Upper lobe of right lung (tissue), 1 donor: ENCODE results near the gene SNX30. TPM values are rescaled to one million over a fixed set of nuclear protein-coding genes. Genes with fewer than 3 reads are reported as not detected.

Experiments used
- ATAC-seq: fragments of 200-7000 bp; cut with Tn5 transposase; one replicate; pipeline ENCODE4 v1.9.1; 2020; ENCODE audit warnings: mild to moderate bottlenecking, moderate library complexity
- DNase-seq: peaks from one replicate; pipeline ENCODE4 v3.0.0-alpha.2; 2020
- H3K27ac ChIP-seq: fragments of 200-600 bp; one replicate; pipeline ENCODE4 v1.8.0; 2022
- H3K27me3 ChIP-seq: fragments of 200-600 bp; one replicate; pipeline ENCODE4 v1.8.0; 2022; ENCODE audit warnings: mild to moderate bottlenecking
- H3K36me3 ChIP-seq: fragments of 200-600 bp; one replicate; pipeline ENCODE4 v1.8.0; 2022
- H3K4me1 ChIP-seq: fragments of 200-600 bp; one replicate; pipeline ENCODE4 v1.8.0; 2022
- H3K4me3 ChIP-seq: fragments of 200-600 bp; one replicate; pipeline ENCODE4 v1.8.0; 2022; ENCODE audit warnings: mild to moderate bottlenecking
- H3K9me3 ChIP-seq: fragments of 200-600 bp; one replicate; pipeline ENCODE4 v1.8.0; 2022
- intact Hi-C: fragments of 100-400 bp; cut with DNase I; formaldehyde crosslinking; loops from one replicate; pipeline ENCODE4 v1.11.0; 2022
- total RNA-seq: library from RNA; stranded (reverse); fragmentation: NEBNext Ultra II Directional; extraction: Animal tissue kit (Norgen Biotek cat#: 25700); gene quantifications from one replicate; pipeline ENCODE4 v1.2.1, GENCODE V29; 2021
- TF ChIP-seq, protein P1 (sequence below): fragments of 200-600 bp; IDR thresholded peaks from one replicate; pipeline ENCODE4 v1.8.0; 2022; ENCODE audit warnings: antibody characterized with exemption
- donor health status: DM: no; HTN: yes; CAD: no; lungs with severe emphysema.

SNX30 gene
- total RNA-seq, 1 donor from 2014 or later: 76.3 TPM

DNA sequence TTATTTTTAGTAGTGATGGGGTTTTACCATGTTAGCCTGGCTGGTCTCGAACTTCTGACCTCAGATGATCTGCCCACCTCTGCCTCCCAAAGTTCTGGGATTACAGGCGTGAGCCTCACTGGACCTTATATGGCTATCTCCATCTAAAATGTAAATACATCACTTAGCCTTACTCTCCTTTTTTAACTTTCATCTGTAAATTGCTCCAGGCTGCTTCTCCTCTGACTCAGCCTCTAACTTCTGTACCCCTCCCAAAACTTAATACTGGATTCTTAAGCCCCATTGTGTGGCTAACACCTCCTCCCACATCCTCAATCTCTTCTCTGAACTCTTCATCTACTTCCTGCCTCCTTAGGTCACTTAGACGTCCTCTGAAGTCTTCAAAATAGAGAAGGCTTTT, 4.0 kb downstream of the SNX30 start:
- intact Hi-C loops: no loop called here
- DNase-seq (no peak), ATAC-seq (no peak)
- peak overlapping the region; percentile 71 for H3K27ac ChIP-seq
- no peaks in the 10 kb centered on the region for H3K9me3 ChIP-seq
- H3K27me3 ChIP-seq: no peaks in the 10 kb centered on the region
- peak overlapping the region; percentile 78 for H3K4me3 ChIP-seq
- H3K36me3 ChIP-seq: no peaks in the 10 kb centered on the region
- TF ChIP-seq, protein P1, sequence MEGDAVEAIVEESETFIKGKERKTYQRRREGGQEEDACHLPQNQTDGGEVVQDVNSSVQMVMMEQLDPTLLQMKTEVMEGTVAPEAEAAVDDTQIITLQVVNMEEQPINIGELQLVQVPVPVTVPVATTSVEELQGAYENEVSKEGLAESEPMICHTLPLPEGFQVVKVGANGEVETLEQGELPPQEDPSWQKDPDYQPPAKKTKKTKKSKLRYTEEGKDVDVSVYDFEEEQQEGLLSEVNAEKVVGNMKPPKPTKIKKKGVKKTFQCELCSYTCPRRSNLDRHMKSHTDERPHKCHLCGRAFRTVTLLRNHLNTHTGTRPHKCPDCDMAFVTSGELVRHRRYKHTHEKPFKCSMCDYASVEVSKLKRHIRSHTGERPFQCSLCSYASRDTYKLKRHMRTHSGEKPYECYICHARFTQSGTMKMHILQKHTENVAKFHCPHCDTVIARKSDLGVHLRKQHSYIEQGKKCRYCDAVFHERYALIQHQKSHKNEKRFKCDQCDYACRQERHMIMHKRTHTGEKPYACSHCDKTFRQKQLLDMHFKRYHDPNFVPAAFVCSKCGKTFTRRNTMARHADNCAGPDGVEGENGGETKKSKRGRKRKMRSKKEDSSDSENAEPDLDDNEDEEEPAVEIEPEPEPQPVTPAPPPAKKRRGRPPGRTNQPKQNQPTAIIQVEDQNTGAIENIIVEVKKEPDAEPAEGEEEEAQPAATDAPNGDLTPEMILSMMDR: no peak
- peaks cover 48% of the 10 kb centered on the region for H3K4me1 ChIP-seq

DNA sequence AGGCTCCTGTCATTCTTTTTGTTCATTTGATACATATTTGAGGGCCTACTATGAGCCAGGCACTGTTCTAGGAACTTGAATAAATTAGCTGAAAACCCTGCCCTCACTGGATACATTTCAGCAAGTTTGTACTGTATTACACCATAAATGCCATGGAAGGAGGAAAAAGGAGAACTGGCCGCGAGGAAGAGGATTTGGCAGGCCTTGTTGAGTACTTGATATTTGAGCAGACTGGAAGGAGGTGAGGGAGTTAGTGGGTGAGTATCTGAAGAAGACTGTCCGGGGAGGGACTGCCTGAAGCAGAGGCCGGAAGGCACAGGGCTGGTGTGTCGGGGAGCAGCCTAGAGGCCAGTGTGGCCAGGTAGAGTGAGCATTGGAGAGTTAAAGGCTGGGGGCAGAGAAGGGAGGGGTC, 4.5 kb downstream of the SNX30 start:
- DNase-seq (no peak), ATAC-seq (peak; percentile 2)
- Histone ChIP-seq H3K36me3 (no peaks in the 10 kb centered on the region), H3K27ac (peak overlapping the region; percentile 71), H3K4me3 (peak overlapping the region; percentile 30), H3K4me1 (peaks cover 46% of the 10 kb centered on the region), H3K27me3 (no peaks in the 10 kb centered on the region), H3K9me3 (no peaks in the 10 kb centered on the region)
- intact Hi-C loops: no loop called here
- TF ChIP-seq, protein P1: no peak

DNA sequence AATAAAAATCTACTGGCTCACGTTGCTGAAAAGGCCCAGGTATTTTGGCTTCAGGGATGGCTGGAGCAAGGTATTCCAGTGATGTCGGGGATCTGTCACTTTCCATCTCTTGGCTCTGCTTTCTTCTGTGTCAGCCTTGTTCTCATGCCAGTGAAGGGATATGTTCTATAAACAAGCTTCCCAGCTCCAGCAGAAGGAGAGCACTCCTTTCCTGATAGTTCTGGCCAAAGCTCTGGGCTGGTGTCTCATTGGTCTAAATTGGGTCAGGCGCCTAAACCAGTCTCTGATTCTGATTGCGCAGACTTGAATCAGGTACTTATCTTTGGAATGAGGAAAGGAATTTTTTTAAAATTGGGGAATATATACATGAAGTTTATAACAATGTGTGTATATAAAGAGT, 5.1 kb downstream of the SNX30 start:
- no peaks in the 10 kb centered on the region for H3K9me3 ChIP-seq
- H3K27me3 ChIP-seq: no peaks in the 10 kb centered on the region
- peak overlapping the region; percentile 71 for H3K27ac ChIP-seq
- intact Hi-C loops: no loop called here
- TF ChIP-seq, protein P1: no peak
- ATAC-seq (peak; percentile 54), DNase-seq (no peak)
- peaks cover 52% of the 10 kb centered on the region for H3K4me1 ChIP-seq
- H3K4me3 ChIP-seq: peak overlapping the region; percentile 30
- H3K36me3 ChIP-seq: no peaks in the 10 kb centered on the region

DNA sequence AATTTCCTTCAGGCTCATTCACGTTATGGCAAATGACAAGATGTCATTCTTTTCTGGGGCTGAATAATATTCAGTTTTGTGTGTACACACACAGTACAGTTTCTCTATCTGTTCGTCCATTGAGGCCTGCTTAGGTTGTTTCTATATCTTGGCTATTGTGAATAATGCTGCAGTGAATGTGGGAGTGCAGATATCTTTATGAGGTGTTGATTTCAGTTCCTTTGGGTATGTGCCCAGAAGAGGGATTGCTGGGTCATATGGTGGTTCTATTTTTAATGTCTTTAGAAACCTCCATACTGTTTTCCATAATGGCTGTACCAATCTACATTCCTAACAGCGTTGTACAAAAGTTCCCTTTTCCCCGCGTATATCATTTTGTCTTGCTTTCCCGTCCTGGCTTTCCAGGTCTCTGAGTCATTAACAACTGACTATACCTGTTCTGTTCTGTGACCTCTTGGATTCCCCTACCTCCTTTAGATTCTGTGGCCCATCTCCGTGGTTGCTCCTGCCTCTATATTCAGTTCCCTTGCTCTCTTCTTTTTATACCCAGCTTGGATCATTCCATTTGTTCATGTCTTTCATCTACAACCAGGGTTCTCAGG, 6.8 kb downstream of the SNX30 start:
- H3K27ac ChIP-seq: no peak overlapping the region
- no peaks in the 10 kb centered on the region for H3K36me3 ChIP-seq
- H3K4me1 ChIP-seq: peaks cover 46% of the 10 kb centered on the region
- intact Hi-C loops: no loop called here
- no peak for ATAC-seq
- no peak for DNase-seq
- H3K4me3 ChIP-seq: no peak overlapping the region
- no peaks in the 10 kb centered on the region for H3K9me3 ChIP-seq
- H3K27me3 ChIP-seq: no peaks in the 10 kb centered on the region
- TF ChIP-seq, protein P1: no peak

DNA sequence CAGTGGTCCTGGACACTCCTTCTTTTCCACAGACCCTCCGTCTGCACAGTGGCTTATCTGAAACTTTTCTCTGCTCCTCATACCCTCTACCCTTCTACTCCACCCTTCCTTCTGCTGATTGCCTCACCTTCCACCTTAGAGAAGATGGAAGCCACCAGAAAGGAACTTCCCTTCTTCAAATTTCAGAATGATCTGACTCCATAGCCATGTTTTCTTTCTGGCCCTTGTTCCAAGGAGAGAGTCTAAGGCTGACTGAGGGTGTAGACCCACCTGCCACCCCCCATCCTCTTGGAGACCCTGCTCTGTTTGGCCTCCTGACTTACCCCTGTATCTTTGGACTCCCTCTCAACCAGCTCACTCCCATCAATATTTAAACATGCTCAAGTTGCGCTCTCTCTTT, 7.4 kb downstream of the SNX30 start:
- peaks cover 4% of the 10 kb centered on the region for H3K36me3 ChIP-seq
- no peaks in the 10 kb centered on the region for H3K27me3 ChIP-seq
- no peak overlapping the region for H3K27ac ChIP-seq
- intact Hi-C loops: no loop called here
- TF ChIP-seq, protein P1: no peak
- H3K4me1 ChIP-seq: peaks cover 43% of the 10 kb centered on the region
- DNase-seq (no peak), ATAC-seq (no peak)
- H3K4me3 ChIP-seq: no peak overlapping the region
- no peaks in the 10 kb centered on the region for H3K9me3 ChIP-seq

DNA sequence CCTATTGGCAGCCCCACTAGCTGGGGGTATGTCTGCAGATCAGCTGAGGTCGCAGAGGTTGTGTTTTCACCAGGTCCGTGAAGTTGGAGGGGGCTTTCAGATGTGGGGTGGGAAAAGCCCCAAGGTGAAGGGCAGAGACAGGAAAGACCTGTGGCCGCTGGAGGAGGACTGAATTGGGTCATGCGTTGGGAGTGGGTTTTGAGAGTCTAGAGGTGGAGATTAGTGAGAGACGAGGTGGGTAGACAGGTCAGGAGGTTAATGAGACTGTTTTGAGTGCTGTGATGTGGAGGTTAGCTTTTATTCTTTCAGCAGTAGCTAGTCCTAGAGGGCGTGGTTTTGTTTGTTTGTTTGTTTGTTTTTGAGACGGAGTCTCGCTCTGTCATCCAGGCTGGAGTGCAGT, 10.3 kb downstream of the SNX30 start:
- Histone ChIP-seq H3K36me3 (peaks cover 4% of the 10 kb centered on the region), H3K4me3 (no peak overlapping the region), H3K27ac (no peak overlapping the region), H3K9me3 (no peaks in the 10 kb centered on the region), H3K4me1 (peaks cover 17% of the 10 kb centered on the region), H3K27me3 (no peaks in the 10 kb centered on the region)
- intact Hi-C loops: no loop called here
- TF ChIP-seq, protein P1: no peak
- ATAC-seq: no peak
- DNase-seq: no peak
